ENCODE data around the gene OAT.

OAT gene

DNA sequence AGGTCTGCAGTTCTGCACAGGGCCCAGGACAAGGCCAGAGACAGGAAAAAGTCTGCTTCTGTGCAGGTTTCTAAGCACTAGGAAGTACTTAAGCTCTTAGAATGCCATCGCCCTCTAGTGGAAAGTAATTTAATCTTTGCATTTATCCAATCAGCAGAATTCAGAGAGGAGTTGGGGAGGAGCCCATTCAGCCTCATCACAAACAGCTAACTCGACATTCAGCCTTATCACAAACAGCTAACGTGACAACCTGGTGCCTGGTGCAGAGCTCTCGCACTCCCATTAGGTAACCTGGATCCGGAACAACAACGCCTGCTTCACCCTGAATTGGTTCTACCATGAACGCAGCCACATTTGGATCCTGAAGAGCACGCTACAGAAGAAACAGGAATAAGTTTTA, 15.2 kb downstream of the OAT start:
- peak; percentile 42 for DNase-seq (ENCODE audit: low spot score)

DNA sequence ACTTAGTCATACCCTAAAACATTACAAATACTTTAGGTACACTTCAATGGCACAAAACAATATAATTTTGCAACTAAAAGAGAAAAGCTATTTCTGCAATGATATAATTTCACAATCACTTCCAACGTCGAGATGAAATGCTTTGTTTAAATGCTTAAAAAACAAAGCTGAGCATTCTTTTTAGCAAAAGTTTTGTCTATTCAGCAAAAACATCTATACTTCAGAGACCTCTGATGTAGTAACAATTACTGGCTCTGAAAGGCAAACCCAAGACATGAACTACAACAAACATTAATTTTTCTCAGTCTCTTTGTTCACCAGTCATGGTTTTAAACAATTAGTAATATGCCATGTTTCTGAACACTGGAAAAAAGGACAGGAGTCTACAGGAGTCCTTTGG, 16.4 kb downstream of the OAT start:
- DNase-seq (ENCODE audit: low spot score), result no peak

DNA sequence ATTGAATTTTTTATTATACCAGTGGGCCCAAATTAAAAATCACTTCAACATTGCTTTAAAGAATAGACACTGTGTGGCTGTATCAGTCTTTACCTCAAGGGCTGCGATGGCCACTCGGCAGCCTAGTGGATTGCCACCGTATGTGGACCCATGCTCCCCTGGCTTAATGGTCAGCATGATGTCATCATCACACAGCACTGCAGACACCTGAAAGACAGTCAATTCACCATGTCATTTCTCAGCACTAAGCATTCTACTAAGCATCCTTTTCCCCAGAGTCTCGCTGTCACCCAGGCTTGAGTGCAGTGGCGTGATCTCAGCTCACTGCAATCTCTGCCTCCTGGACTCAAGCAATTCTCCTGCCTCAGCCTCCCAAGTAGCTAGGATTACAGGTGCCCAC, 17.1 kb downstream of the OAT start:
- DNase-seq (ENCODE audit: low spot score), result no peak

DNA sequence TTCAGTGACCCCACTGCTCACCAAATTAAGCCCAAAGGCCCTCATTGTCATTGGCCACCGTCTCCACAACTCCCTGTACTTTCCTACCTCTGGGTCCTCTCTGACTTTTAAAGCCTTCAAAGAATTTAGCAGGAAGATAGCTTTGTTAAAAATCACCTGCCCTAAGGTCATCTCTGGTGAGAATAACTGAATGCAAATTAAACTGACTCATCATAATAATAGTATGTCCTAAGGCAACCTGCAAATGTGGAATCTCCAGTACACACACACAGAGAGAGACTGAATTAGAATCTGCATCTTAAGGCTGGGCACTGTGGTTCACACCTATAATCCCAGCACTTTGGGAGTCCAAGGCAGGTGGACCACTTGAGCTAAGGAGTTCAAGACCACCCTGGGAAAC, 24.1 kb downstream of the OAT start:
- DNase-seq (ENCODE audit: low spot score), result no peak

DNA sequence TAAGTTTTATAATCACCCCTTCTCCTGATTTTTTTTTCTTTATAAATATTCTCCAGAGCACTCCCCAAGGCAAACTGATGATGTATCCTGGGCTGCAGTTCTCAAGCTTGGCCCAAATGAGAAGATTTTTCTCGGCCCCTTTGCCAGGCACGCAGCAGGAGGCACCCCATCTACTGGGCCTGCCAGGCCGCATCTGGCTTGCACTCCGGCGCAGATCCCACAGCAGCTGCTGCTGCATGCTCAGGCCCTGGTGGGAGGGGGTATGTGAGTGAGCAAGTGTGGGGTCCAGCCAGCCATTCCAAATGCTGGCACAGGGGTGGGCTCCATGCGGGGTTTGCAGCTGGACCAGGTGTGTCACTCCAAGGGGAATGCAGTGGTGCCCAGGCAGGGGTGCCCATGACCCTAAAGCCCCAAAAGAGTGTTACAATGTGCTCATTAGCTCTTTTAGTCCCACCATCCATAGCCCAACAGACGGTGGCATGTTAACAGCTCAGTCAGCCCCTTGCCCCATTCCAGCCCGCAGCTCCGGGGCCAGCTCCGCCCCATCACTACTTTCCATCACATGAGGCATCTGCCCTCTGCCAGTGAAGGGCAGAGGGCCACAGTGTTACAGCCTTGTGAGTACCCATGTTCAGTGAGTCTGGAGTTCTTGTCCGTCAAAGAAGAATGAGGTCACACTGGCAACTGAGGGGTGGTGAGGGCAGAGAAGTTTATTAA, 25.9 kb downstream of the OAT start:
- no peak for DNase-seq (ENCODE audit: low spot score)

DNA sequence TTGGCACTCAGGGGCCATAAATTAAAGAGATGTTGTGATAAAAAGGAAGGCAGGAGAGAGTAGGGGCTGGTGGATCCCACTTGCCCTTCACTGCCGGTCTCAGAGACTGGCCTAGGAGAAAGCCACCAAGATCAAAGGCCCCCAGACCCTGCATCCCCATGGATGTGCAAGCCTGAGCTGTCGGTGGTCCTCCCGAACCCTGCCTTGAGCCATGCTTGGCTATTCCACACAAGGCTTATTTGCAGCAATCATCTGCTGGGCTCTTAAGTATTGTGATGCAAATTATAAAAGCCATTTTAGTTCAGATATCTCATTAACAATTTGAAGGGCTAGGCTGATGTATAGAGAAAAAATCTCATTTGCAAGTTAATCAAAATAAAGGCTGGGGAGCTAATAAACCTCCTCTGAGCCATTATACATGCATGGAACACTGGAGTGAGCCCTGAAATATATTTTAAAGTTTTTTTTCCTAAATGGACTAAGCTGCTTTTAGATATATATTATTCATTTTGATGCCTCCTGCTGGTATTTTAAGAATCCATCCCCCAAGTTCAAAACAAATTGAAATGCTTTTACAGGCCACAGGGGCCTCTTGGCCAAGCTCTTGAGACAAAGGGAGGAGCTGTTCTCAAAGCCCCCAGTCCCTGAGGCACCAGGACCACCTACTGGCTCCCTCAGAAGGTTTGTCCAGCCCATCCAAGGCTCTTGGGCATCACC, 28.1 kb downstream of the OAT start:
- no peak for DNase-seq (ENCODE audit: low spot score)

DNA sequence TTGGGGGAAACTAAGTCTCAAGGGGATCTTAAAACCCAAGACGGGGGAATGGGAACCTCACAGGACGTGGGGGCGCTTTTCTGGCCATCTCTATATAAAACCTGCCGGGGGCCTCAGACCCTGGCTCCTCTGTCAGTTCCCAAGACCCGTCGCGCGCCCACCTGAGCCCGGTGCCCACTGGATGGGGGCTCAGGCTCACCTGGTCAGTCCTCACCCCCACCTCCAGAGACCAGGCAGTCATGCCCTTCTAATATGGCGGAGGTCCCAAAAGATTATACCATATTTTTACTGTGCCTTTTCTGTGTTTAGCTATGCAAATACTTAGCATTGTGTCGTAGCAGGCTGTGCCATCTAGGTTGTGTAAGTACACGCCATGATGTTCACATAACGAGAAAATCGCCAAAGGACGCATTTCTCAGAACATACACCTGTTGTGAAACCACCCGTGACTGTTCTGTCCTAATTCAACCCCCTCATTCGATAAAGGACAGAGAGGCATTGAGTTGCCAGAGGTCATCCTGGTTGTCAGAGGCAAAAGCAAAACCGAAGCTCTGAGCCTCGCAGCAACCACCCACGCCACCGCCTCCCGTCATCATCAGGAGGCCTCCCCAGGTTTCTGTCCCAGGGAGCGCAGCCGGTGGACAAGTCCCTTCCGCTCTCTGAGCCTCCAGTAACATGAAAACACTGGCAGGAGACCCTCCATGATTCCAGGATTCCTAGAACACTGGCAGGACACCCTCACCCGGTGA, 28.9 kb downstream of the OAT start:
- no peak for DNase-seq (ENCODE audit: low spot score)

DNA sequence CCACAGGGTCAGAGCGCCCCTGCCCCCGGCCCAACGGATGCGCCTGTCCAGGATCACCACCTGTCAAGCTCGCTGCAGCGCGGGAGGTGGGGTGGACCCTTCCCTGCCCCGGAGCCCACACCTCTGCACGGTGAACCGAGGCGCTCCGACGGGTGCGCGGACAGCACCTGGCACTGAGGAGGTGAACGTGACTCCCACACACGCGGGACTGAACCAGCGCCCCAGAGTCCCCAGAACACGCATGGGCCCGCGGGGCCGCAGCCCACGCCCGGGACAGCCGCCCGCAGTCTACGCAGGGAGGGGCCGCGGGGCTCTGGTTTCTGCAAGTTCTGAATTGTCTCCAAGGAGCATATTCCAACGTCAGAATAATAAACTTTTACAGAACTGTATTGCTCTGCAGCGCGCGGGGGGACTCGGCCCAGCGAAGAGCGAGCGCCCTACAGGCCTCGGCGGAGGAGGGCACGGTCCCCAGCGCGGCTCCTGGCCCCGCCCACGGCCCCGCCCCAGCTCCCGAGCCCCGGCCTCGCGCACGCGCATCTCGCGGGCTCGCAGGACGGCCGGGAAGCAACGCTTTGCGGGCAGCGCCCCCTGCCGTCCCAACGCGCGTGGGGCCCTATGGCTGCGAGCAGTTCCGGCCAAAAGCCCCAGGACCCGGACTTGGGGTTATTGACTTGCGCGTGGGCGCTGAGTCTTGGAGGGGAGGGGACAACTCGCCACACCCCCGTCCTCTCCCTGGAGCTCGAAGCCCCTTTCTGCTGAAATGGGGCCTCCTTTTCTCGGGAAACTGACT, 29.7 kb downstream of the OAT start:
- peak; percentile 78 for DNase-seq (ENCODE audit: low spot score)

DNA sequence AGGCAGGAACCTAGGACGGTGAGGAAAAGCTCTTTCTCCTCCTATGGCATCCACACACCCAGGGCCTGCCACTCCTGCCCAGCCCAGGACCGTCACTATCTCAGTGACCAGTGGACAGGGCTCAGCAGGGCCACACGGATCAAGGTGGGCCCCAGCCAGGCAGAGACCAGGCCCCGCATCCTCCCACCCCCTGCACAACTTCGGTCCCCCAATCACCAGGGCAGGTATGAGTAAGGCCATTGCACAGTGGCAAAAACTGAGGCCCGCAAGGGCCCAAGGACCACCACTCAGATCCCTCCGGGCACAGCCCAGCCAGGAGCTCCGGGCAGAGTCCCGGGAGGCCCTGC, 30.3 kb downstream of the OAT start:
- DNase-seq (ENCODE audit: low spot score), result no peak

DNA sequence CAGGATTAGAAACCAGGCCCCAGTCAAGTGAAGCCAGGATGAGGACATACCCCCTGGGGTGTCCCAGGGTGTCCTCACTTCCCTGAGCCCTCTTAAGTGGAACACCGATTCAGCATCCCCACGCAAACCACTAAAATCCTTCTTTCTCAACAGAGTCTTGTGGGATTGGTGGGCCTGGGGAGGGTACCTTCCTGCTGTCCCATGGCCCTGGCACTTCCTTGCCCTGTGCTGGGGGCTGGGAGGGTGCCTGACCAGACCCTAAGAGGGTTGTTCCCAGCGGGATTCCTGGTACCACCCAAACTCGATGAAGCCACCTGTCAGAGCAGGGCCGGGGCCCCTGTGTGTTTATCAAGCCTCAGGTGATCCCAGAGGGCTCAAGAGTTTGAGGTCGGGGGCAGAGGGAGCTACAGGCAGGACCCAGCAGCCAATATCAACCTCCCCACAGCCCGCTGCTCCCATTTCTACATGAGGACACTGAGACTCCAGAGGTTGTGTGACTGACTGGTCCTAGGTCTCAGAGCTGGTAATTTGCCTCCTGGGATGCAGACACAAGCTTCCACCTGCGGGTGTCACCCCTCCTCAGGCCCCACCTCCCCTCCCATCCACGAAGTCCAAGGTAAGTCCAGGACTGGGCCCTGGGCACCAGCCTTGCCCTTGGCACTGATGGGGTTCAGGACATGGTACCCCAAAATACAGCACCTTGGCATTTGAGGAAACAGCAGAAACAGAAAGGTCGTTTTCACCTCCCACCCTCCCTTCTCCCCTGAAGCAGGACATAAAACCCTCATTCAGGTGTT, 31.4 kb downstream of the OAT start:
- DNase-seq (ENCODE audit: low spot score), result no peak

DNA sequence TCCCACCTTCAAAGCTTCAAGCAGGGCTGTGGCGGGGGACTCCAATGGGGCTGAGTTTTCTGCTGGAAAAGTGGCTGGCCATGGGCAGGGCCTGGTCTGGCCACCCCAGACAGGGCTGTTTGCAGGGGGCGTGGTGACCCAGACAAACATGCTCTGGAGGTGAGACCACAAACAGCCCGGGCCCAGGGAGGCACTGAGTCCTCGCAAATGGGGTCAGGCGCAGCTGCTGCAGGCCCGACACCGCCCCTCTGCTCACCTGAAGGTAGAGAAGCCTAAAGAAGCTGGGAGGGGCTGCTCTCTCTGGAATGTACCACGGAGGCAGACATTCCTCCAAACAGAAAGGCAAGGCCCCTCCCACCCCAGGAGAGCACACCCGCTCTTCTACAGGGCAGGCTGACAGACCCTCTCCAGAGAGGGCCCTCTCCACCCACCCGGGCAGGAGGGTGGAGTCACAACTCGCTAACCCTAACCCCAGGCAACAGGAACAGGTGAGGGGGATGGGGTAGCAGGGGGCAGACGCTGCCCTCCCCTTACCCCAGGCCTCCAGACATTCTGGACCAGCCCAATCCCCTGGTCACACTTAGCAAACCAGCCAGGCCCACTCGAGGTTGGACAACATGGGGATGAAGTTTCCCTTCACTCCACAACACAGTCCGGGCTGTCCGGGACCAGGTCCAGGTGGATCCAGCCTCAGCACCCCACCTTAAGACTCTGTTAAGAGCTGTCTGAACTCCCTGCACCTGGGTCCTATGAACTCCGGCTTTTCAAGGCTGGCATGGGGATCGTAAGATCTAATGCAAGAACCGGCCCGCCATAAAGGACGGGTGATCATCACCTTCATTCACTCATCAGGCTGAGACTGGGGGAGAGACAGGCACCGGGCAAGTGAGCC, 32.3 kb downstream of the OAT start:
- no peak for DNase-seq (ENCODE audit: low spot score)

DNA sequence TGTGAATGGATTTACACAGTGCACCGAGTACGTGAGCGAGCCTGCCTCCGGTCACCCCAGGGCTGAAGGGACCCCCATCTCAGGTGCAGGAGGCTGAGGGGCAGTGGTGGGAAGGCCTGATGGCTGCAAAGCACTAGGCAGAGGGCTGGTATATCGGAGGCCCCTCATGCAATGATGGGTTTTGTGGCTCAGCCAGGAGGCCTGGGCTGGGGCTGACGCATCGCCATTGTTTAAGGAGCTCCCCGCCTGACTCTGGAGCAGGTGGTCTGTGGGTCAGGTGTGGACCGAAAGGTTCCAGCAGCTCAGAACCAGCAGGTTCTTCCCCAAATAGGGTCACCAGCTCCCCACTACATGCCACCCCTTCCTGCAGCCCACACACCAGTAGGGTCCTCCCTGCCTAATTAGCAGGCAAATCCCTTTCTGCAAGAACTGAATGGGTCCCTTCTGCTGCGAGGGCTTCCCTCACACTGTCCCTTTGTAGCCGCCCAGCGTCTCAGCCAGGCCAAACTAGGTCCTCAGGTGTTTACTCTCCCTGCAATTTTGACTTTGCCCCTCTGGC, 33.0 kb downstream of the OAT start:
- DNase-seq (ENCODE audit: low spot score), result no peak

DNA sequence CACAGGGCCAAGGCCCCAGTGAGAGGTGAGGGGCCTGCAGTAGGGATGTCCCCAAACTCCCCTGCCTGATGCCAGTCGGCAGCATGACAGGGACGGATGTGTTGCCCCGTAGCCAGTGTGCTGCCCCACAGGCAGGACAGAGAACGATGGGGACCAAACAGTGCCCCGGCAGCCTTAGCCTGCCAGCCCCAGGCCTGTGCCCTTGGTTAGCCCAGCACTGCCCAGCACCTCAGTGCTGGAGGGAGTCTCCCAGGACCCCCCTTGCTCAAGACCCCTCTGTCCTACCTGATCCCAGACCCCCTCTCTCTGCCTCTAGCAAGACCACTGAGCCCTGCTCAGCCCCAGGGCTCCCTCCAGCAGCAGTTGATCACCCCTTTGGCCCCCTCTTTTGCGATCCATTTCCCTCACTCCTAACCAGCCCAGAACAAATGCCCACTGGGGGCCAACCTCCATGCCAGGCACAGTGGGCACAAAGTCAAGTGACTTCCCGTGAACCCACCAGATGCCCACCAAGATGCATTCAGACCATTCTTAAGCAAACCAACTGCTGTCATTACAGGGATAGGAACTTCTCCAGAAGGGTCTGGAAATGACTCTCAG, 34.0 kb downstream of the OAT start:
- no peak for DNase-seq (ENCODE audit: low spot score)

DNA sequence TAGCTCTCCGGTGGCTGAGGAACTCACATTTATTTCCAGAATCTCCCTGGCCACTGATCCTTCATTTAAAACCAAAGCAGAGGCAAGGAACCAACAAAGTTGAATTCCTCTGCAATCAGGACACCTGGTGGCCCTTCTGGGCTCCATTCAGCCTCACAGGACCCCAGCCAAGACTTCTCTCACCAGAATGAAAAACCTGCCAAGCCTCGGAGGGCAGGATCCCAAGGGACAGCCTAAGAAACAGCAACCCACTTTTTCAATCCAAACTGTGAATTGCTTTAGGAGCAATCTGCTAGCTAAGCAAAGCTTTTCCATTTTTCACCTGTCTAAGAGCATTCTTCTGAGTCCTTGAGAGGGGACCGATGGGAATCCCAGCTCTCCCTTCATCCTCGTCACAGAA, 34.6 kb downstream of the OAT start:
- DNase-seq (ENCODE audit: low spot score), result no peak

DNA sequence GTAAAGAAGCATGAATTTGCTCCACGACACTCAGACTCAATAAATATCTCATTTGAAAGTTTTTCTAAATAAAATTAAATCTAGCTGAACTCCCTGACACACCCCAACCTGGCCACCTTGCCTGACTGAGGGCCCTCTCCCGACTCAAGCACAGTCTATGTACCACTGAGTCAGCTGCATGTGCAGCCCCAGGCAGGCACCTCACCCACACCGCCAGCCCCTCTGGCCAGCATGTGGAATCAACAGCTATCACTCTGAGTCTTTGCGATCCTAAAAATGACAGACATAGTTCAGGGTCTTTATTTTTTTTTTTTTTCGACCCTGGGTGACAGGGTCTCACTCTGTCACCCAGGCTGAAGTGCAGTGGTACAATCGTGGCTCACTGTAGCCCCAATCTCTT, 35.2 kb downstream of the OAT start:
- no peak for DNase-seq (ENCODE audit: low spot score)

DNA sequence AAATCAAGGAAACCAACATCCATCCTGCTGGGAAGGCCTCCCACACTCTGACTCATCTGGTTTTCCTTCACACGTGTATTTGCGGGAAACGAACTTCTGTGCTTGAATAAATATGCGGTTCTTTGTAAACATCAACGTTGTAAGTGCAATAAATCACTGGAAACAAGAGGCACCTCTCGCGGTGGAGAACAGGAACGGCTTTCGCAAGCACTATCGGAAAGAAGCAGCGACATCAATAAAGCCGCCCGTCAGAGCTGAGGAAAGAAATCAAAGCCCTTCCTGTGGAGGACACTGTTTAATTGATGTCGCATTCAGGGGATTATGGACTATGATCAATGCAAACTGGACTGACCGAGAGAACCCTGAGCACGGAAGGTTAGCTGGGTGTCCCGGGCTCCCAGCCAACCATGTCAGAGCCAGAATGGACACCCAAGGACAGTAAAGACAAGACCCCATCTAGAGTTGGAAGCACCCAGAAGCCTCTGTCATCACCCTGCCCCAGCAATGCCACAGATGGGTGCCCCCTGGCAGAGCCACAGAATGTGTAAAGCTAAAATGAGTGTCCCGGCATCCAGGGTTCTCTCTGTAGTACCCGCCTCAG, 37.6 kb downstream of the OAT start:
- no peak for DNase-seq (ENCODE audit: low spot score)

DNA sequence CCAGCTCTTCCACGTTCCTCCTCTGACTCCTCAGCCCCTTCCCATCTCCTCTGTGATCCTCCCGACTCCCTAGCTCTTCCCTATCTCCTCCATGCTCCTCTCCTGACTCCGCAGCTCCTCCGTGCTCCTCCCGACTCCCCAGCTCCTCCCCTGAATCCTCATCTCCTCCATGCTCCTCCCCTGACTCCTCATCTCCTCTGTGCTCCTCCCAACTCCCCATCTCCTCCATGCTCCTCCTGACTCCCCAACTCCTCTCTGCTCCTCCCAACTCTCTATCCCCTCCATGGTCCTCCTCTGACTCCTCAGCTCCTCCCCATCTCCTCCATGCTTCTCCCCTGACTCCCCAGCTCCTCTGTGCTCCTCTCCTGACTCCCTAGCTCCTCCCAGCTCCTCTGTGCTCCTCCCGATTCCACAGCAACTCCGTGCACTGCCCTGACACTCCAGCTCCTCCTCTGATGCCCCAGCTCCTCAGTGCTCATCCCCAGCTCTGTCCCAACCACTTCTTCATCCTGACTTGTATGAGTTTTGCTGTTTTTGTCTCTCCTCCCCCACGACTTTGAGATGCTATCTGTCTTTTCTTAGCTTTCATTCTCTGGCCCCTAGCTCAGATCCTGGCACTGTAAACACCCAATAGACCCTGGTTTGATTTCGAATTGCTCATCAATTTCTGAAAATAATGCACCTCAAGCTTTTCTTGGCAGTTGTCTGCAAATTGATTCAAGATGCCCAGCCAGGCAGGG, 38.3 kb downstream of the OAT start:
- DNase-seq (ENCODE audit: low spot score), result no peak

DNA sequence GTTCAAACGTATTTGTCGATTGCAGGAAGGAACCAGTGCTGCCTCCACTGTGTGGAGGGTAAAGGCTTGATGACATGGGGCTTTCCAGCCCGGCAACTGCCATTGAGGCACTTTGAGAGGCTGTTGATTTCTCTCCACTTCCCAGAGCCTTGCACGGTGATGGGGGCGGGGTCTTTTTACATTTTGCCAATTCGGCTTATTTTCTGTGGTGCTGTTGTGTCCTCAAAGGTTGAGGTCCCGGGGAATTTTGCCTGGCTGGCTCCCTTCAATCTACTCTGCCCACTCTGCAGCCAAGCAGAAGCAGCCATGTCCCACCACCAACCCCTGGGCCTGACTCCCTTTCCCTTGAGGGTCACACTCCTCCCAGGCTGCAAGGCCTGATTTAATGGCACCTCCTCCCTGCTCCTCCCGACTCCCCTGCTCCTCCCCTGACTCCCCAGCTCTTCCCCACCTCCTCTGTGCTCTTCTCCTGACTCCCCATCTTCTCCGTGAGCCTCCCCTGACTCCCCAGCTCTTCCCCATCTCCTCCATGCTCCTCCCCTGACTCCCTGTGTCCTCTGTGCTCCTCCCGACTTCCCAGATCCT, 39.0 kb downstream of the OAT start:
- DNase-seq (ENCODE audit: low spot score), result no peak
